GM12874 (cell line): Measurements from ENCODE around the gene ORAI3.

ENCODE experiments used
- CTCF ChIP-seq: IDR thresholded peaks from 2 replicates; pipeline ENCODE4 v1.5.1; 2011; ENCODE audit warnings: low read depth, mild to moderate bottlenecking, control low read depth, low read length, moderate library complexity; ENCODE audit not compliant: insufficient read depth

ORAI3 gene

GRCh38 chr16:30992931-30993816 is 44.3 kb downstream of the ORAI3 start:
- no peak for TF ChIP-seq CTCF

GRCh38 chr16:30995927-30996323 is 47.1 kb downstream of the ORAI3 start:
- TF ChIP-seq CTCF: no peak

- TF ChIP-seq CTCF: no peak
Measured at GRCh38 chr16:30996324-30996984, 47.6 kb downstream of the ORAI3 start.

- TF ChIP-seq CTCF: no peak
Measured at GRCh38 chr16:30996985-30997724, 48.3 kb downstream of the ORAI3 start.

- TF ChIP-seq CTCF: no peak
Measured at GRCh38 chr16:30997725-30998711, 49.1 kb downstream of the ORAI3 start.

GRCh38 chr16:30998852-30999761 is 50.2 kb downstream of the ORAI3 start:
- TF ChIP-seq CTCF: no peak
